Activated CD4-positive, alpha-beta memory T cell treated with anti-CD3 and anti-CD28 coated beads, Interleukin-2, amount 10 ng/mL, durations not matched to agents 7 days and 5 days (primary cell): Measurements from ENCODE around the gene GPR146. TPM values are rescaled to one million over a fixed set of nuclear protein-coding genes. Genes with fewer than 3 reads are reported as not detected.
"Not testable (repeated sequence)": the region's sequence is repeated elsewhere in the genome, so short reads cannot be mapped to it uniquely, and the experiment has no call there.

Source experiments
- CTCF ChIA-PET: fragments of 350-600 bp; sonication (Branson Sonifier 250); formaldehyde crosslinking; loops from one replicate; lab custom pipeline; 2021; ENCODE audit warnings: antibody characterized with exemption, inconsistent platforms; lab: Charles Lee
- POLR2A ChIA-PET: fragments of 350-600 bp; sonication (Branson Sonifier 250); formaldehyde crosslinking; loops from one replicate; lab custom pipeline; 2021; ENCODE audit warnings: antibody characterized with exemption; lab: Charles Lee
- DNase-seq: peaks from one replicate; pipeline ENCODE4 v3.0.0-alpha.2; 2020
- H3K27ac Mint-ChIP-seq: one replicate; pipeline ENCODE4 v1.8.0; 2021; ENCODE audit warnings: mild to moderate bottlenecking, mixed read lengths
- H3K27me3 Mint-ChIP-seq: one replicate; pipeline ENCODE4 v1.8.0; 2021; ENCODE audit warnings: mixed read lengths
- H3K36me3 Mint-ChIP-seq: one replicate; pipeline ENCODE4 v1.8.0; 2021; ENCODE audit warnings: low read depth, mixed read lengths
- H3K4me1 Mint-ChIP-seq: one replicate; pipeline ENCODE4 v1.8.0; 2021; ENCODE audit warnings: mixed read lengths
- H3K4me3 Mint-ChIP-seq: one replicate; pipeline ENCODE4 v1.8.0; 2021; ENCODE audit warnings: mild to moderate bottlenecking, mixed read lengths
- H3K9me3 Mint-ChIP-seq: one replicate; pipeline ENCODE4 v1.8.0; 2021; ENCODE audit warnings: mixed read lengths
- total RNA-seq, 2 experiments: library from RNA; stranded (reverse); gene quantifications; one replicate each; pipeline ENCODE4 v1.2.3, GENCODE V29; 2021

The GPR146 gene
- total RNA-seq, 2 experiments from 2014 or later: 10.0 to 10.1 TPM

DNA sequence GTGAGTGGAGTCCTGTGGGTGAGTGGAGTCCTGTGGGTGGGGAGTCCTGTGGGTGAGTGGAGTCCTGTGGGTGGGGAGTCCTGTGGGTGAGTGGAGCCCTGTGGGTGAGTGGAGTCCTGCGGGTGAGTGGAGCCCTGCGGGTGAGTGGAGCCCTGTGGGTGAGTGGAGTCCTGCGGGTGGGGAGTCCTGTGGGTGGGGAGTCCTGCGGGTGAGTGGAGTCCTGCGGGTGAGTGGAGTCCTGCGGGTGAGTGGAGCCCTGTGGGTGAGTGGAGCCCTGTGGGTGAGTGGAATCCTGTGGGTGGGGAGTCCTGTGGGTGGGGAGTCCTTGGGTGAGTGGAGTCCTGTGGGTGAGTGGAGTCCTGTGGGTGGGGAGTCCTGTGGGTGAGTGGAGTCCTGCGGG is 41.9 kb upstream of the GPR146 start:
- H3K4me1 Mint-ChIP-seq, H3K36me3 Mint-ChIP-seq, POLR2A ChIA-PET, CTCF ChIA-PET, H3K9me3 Mint-ChIP-seq, DNase-seq, H3K27ac Mint-ChIP-seq, H3K4me3 Mint-ChIP-seq, H3K27me3 Mint-ChIP-seq: not testable (repeated sequence)

DNA sequence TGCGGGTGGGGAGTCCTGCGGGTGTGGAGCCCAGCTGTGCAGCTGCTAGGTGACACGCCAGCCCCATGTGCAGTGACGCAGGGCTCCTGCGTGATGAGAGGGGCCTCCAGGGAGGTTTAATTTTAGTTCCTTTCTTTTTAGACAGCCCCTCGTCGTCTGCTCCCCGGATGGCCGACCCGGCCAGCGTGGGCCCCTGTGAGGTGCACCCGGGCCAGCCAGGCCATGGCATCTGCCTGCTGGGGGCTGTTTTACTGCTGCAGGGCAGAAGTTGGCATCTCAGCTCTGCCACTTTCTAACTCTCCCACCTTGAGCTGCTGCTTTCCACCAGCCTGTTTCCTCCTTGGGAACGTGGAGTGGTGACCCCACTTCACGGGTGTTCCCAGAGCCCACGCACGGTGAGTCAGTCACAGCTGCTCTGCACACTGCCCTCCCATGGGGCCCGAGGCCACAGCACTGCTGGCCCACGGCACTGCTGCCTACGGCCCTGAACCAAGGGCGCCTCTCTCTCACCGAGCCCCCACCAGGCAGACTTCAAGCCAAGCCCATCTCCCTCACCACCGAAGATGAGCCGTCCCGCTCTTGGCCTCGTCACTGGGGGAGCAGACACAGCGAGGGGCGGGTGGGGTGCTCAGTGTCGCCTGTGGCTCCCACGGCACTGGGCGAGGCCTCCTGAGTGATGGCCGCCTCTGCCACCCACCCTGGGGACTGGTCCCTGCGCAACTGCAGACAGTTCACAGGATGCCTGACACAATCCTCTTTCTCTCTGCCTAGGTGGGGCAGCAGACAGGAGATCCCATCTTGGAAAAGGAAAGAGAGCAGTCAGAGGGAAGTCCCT is 40.1 kb upstream of the GPR146 start:
- peaks cover 3% of the 10 kb centered on the region for H3K9me3 Mint-ChIP-seq
- ChIA-PET POLR2A (no interaction called here), CTCF (interaction anchor here (0.9 kb wide), 1 partner anchor 61 kb away, joined by 3 read pairs; no protein-coding TSS in a partner anchor)
- no peak overlapping the region for H3K27ac Mint-ChIP-seq
- no peaks in the 10 kb centered on the region for H3K27me3 Mint-ChIP-seq
- no peak for DNase-seq
- peaks cover 5% of the 10 kb centered on the region for H3K36me3 Mint-ChIP-seq
- H3K4me3 Mint-ChIP-seq: no peak overlapping the region
- no peaks in the 10 kb centered on the region for H3K4me1 Mint-ChIP-seq

DNA sequence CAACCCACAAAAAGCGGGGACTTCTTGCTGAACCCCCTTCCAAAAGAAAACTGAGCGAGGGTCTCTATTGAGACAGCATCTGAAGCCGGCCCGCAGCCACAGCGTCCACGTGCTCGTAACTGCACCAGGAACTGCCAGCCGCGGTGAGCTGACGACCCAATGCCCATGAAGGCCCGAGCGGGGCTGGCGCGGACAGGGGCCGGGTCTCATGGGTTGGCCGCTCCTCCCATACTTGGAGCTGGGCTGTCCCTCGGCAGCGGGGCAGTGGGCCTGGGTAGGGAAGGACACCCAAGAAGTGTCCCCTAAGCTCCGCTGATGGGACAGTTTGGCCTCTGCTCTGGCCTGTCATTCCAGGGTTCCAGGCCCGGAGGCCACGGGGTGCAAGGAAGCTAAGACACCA is 39.0 kb upstream of the GPR146 start:
- Mint-ChIP-seq H3K9me3 (peaks cover 3% of the 10 kb centered on the region), H3K36me3 (peaks cover 9% of the 10 kb centered on the region), H3K27me3 (no peaks in the 10 kb centered on the region), H3K27ac (no peak overlapping the region), H3K4me3 (no peak overlapping the region), H3K4me1 (no peaks in the 10 kb centered on the region)
- DNase-seq: no peak
- ChIA-PET POLR2A (no interaction called here), CTCF (interaction anchor here (0.9 kb wide), 2 partner anchors 60 kb away, joined by 3 read pairs; no protein-coding TSS in a partner anchor)

- no peak for DNase-seq
- H3K4me1 Mint-ChIP-seq: peaks cover 5% of the 10 kb centered on the region
- H3K9me3 Mint-ChIP-seq: peaks cover 3% of the 10 kb centered on the region
- H3K27me3 Mint-ChIP-seq: no peaks in the 10 kb centered on the region
- H3K27ac Mint-ChIP-seq: no peak overlapping the region
- H3K36me3 Mint-ChIP-seq: peaks cover 9% of the 10 kb centered on the region
- CTCF ChIA-PET: no interaction called here
- POLR2A ChIA-PET: no interaction called here
- no peak overlapping the region for H3K4me3 Mint-ChIP-seq
Observed at GRCh38 chr7:1007901-1008300, 36.4 kb upstream of the GPR146 start.

DNA sequence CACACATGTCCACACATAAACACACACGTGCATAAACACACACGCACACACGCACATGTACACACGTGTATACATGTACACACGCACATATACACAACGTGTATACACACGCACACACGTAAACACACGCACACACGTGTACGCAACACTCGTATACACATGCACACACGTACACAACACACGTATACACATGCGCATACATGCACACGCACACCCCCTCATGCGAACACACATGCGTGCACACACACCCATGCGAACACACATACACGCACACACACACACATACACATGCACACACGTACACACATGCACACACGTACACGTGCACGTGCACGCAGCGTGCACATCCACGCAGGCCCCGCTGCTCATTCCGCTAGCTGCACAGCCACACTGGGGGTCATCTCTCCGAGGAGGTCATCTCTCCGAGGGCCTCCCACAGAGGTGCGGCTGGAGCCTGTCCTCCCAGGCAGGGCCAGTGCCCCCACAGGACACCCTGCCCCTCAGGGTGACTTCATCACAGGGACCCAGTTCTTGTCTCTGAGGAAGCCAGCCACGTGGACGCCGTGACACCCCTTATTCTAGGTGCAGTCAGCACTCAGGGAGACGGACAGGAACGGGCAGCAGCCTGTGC is 35.5 kb upstream of the GPR146 start:
- CTCF ChIA-PET: no interaction called here

GRCh38 chr7:1009747-1010146 is 34.6 kb upstream of the GPR146 start:
- no peak overlapping the region for H3K4me3 Mint-ChIP-seq
- no peak for DNase-seq
- peaks cover 9% of the 10 kb centered on the region for H3K36me3 Mint-ChIP-seq
- peaks cover 5% of the 10 kb centered on the region for H3K4me1 Mint-ChIP-seq
- no peak overlapping the region for H3K27ac Mint-ChIP-seq
- CTCF ChIA-PET: no interaction called here
- H3K27me3 Mint-ChIP-seq: no peaks in the 10 kb centered on the region
- POLR2A ChIA-PET: no interaction called here
- peaks cover 3% of the 10 kb centered on the region for H3K9me3 Mint-ChIP-seq

More for the DNA sequence above, 35.5 kb upstream of the GPR146 start:
- H3K36me3 Mint-ChIP-seq: peaks cover 9% of the 10 kb centered on the region
- H3K27ac Mint-ChIP-seq: no peak overlapping the region
- peaks cover 5% of the 10 kb centered on the region for H3K4me1 Mint-ChIP-seq
- no peaks in the 10 kb centered on the region for H3K27me3 Mint-ChIP-seq
- no peak for DNase-seq
- peaks cover 3% of the 10 kb centered on the region for H3K9me3 Mint-ChIP-seq
- POLR2A ChIA-PET: no interaction called here
- H3K4me3 Mint-ChIP-seq: no peak overlapping the region

DNA sequence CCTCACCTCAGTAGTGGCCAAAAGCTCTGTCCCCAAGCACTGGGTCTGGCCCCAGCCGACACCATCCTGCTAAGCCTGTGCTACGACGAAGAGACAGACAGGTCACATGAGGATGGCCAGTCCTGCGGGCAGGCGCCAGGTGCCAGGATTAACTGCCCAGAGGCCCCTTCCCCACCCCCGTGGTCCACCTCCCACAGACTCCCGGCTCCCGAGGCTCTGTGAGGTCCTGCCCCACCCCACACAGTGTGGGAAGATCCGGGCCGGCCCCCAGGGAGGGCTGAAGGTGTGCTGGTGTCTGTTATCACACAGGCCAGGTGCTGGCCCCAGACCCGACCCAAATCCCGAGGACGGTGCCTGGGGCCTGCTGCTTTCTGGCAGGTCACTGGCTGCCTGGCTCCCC is 34.1 kb upstream of the GPR146 start:
- Mint-ChIP-seq H3K4me1 (peaks cover 5% of the 10 kb centered on the region), H3K4me3 (no peak overlapping the region), H3K27me3 (no peaks in the 10 kb centered on the region), H3K9me3 (peaks cover 3% of the 10 kb centered on the region), H3K36me3 (peaks cover 9% of the 10 kb centered on the region), H3K27ac (no peak overlapping the region)
- ChIA-PET CTCF (no interaction called here), POLR2A (no interaction called here)
- DNase-seq: no peak

DNA sequence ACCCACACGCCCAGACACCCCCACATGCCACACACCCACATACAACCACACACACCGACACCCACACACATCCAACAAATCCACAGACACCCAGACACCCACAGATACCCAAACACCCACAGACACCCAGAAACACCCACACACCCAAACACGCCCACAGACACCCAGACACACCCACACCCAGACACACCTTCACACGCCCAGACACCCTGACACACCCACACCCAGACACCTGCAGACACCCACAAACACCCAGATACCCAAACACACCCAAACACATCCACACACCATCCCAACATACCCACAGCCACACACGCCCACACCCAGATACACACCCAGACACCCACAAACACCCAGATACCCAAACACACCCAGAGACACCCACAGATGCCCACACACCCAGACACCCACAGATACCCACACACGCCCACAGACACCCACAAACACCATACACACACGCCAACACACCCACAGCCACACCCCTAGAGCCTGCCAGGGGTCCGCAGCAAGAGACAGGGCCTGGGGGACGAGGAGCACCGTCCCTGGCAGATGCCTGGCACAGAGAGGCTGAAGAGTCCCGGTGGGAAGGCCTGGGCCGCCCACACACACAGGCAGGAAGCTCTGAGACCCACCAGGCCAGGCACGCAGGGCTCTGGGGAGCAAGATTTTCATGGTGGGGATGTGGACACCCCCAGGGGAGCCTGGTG is 32.9 kb upstream of the GPR146 start:
- Mint-ChIP-seq H3K9me3 (peaks cover 3% of the 10 kb centered on the region), H3K27me3 (no peaks in the 10 kb centered on the region), H3K4me1 (peaks cover 5% of the 10 kb centered on the region), H3K27ac (peak overlapping the region; percentile 58), H3K36me3 (peaks cover 9% of the 10 kb centered on the region), H3K4me3 (no peak overlapping the region)
- no peak for DNase-seq
- ChIA-PET POLR2A (no interaction called here), CTCF (interaction anchor here (1.0 kb wide), 1 partner anchor 33 kb away, joined by 3 read pairs; the partner anchor contains the start of gene GPR146)

DNA sequence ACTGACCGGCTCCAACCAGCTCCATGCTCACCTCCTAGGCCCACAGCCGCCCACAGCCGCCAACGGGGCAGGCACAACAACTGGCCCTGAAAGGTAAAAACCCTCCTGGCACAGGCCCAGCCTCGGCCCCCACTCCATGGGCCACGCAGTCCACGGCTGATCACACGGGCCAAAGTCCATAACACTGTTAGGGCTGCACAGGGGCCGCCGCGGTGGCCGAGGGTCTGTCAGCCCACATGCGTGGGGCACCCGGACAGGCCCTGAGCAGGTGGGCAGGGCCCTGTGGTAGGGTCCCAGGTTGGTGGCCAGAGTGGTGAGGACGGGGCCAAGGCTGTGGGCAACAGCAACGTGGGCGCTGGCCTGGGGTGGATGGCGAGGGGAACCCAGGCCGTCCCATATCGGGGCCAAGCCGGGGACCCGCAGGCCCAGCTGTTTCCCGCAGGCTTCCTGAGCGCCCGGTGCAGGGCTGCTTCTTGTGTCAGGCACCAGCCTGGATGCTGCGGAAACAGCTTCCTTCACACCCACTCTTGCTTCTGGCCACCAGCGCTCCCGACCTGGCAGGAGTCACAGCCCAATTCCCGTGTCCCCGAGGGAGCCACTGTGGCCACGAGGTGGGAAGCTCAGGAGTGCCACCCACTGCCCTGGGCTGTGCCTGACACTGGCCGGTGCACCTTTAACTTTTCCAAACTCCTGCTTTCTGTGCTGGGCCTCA is 32.2 kb upstream of the GPR146 start:
- ChIA-PET CTCF (interaction anchor here (1.0 kb wide), 1 partner anchor 32 kb away, joined by 3 read pairs; the partner anchor contains the start of gene GPR146), POLR2A (no interaction called here)
- Mint-ChIP-seq H3K9me3 (peaks cover 3% of the 10 kb centered on the region), H3K27ac (no peak overlapping the region), H3K36me3 (peaks cover 9% of the 10 kb centered on the region), H3K4me3 (no peak overlapping the region), H3K4me1 (peaks cover 5% of the 10 kb centered on the region), H3K27me3 (no peaks in the 10 kb centered on the region)
- no peak for DNase-seq

DNA sequence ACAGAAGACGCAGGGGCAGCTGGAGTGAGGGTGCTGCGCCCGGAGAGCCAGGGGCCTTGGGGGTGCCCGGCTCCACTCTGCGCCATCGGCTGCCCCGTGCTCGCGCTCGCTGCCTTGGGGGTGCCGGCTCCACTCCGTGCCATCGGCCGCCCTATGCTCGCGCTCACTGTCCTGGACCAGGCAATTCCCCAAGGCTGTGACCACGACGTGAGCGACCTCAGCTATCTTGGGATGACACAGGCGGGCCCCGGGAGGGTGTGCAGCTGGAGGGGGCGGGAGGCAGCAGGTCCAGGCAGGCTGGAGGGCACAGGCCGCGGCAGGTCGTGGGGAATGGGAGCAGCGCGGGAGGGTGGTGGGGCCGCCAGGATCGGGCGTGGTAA is 31.6 kb upstream of the GPR146 start:
- H3K27me3 Mint-ChIP-seq: no peaks in the 10 kb centered on the region
- no peak for DNase-seq
- POLR2A ChIA-PET: no interaction called here
- peaks cover 5% of the 10 kb centered on the region for H3K4me1 Mint-ChIP-seq
- H3K36me3 Mint-ChIP-seq: peaks cover 9% of the 10 kb centered on the region
- no peak overlapping the region for H3K27ac Mint-ChIP-seq
- CTCF ChIA-PET: no interaction called here
- H3K9me3 Mint-ChIP-seq: peaks cover 3% of the 10 kb centered on the region
- H3K4me3 Mint-ChIP-seq: no peak overlapping the region

- DNase-seq: no peak
- POLR2A ChIA-PET: no interaction called here
- Mint-ChIP-seq H3K27me3 (no peaks in the 10 kb centered on the region), H3K27ac (no peak overlapping the region), H3K4me1 (peaks cover 13% of the 10 kb centered on the region), H3K9me3 (peaks cover 2% of the 10 kb centered on the region), H3K4me3 (no peak overlapping the region), H3K36me3 (peaks cover 11% of the 10 kb centered on the region)
- CTCF ChIA-PET: interaction anchor here (0.9 kb wide), 1 partner anchor 21 kb away, joined by 3 read pairs; no protein-coding TSS in a partner anchor
Observed at GRCh38 chr7:1013581-1013980, 30.8 kb upstream of the GPR146 start.

GRCh38 chr7:1014681-1015080 is 29.7 kb upstream of the GPR146 start:
- H3K27me3 Mint-ChIP-seq: no peaks in the 10 kb centered on the region
- no peaks in the 10 kb centered on the region for H3K9me3 Mint-ChIP-seq
- peaks cover 13% of the 10 kb centered on the region for H3K4me1 Mint-ChIP-seq
- H3K27ac Mint-ChIP-seq: no peak overlapping the region
- ChIA-PET CTCF (interaction anchor here (0.9 kb wide), 1 partner anchor 22 kb away, joined by 3 read pairs; no protein-coding TSS in a partner anchor), POLR2A (no interaction called here)
- peaks cover 4% of the 10 kb centered on the region for H3K36me3 Mint-ChIP-seq
- no peak overlapping the region for H3K4me3 Mint-ChIP-seq
- no peak for DNase-seq
